Umbilical cord (tissue), 2 donors: Measurements from ENCODE around the gene LORICRIN. TPM values are rescaled to one million over a fixed set of nuclear protein-coding genes. Genes with fewer than 3 reads are reported as not detected.

ENCODE experiments used
- DNase-seq: peaks from one replicate; pipeline ENCODE4 v3.0.0-alpha.2; 2015; ENCODE audit warnings: low spot score
- total RNA-seq: library from RNA; depleted of rRNA; stranded (reverse); fragments of >200 nt; gene quantifications from one replicate; pipeline ENCODE4 v1.2.3, GENCODE V29; 2014; ENCODE audit warnings: low replicate concordance; ENCODE audit not compliant: insufficient read depth

Gene LORICRIN
- total RNA-seq, 1 donor from 2014 or later = not detected

GRCh38 chr1:153302308-153302707 lies 42.8 kb downstream of the LORICRIN start:
- DNase-seq = no peak

GRCh38 chr1:153305682-153306081 lies 46.2 kb downstream of the LORICRIN start:
- no peak for DNase-seq

- DNase-seq = no peak
Observed at GRCh38 chr1:153306303-153307220, 47.1 kb downstream of the LORICRIN start.

GRCh38 chr1:153307221-153307600 lies 47.7 kb downstream of the LORICRIN start:
- no peak for DNase-seq

GRCh38 chr1:153308540-153308939 lies 49.1 kb downstream of the LORICRIN start:
- no peak for DNase-seq

GRCh38 chr1:153309441-153309840 lies 50.0 kb downstream of the LORICRIN start:
- DNase-seq = no peak

GRCh38 chr1:153310526-153310925 lies 51.0 kb downstream of the LORICRIN start:
- no peak for DNase-seq

Other genes with a start within 250 kb of the LORICRIN start
- not detected for gene SPRR1B, start 228.5 kb upstream of the LORICRIN start, total RNA-seq
- 1.2 TPM for gene SPRR2D, start 218.6 kb upstream of the LORICRIN start, total RNA-seq
- not detected for gene SPRR2A, start 202.2 kb upstream of the LORICRIN start, total RNA-seq
- gene SPRR2B, start 188.1 kb upstream of the LORICRIN start, total RNA-seq = not detected
- not detected for gene SPRR2E, start 165.2 kb upstream of the LORICRIN start, total RNA-seq
- gene SPRR2F, start 146.2 kb upstream of the LORICRIN start, total RNA-seq = not detected
- 11.3 TPM for gene SPRR2G, start 108.8 kb upstream of the LORICRIN start, total RNA-seq
- not detected for gene LELP1, start 56.3 kb upstream of the LORICRIN start, total RNA-seq
- gene PRR9, start 42.1 kb upstream of the LORICRIN start, total RNA-seq = 8.2 TPM
- gene PGLYRP3, start 53.3 kb downstream of the LORICRIN start, total RNA-seq = not detected
- 0.48 TPM for gene PGLYRP4, start 89.2 kb downstream of the LORICRIN start, total RNA-seq
- gene S100A9, start 98.2 kb downstream of the LORICRIN start, total RNA-seq = 224 TPM
- gene S100A12, start 115.9 kb downstream of the LORICRIN start, total RNA-seq = not detected
- 16.6 TPM for gene S100A8, start 131.4 kb downstream of the LORICRIN start, total RNA-seq
- gene S100A7A, start 156.8 kb downstream of the LORICRIN start, total RNA-seq = 2.9 TPM
- gene S100A7, start 201.0 kb downstream of the LORICRIN start, total RNA-seq = not detected